Kidney epithelial cell (primary cell): ENCODE measurements around the gene MT1A. TPM values are rescaled to one million over a fixed set of nuclear protein-coding genes. Genes with fewer than 3 reads are reported as not detected.

ENCODE experiments used
- DNase-seq: peaks from one replicate; pipeline ENCODE4 v3.0.0-alpha.2; 2010; ENCODE audit warnings: low read depth
- H3K27me3 ChIP-seq: 2 replicates; pipeline ENCODE4 v1.6.0; 2011; ENCODE audit warnings: low read length; ENCODE audit not compliant: control insufficient read depth, insufficient read depth
- H3K36me3 ChIP-seq: 2 replicates; pipeline ENCODE4 v1.5.1; 2011; ENCODE audit warnings: low read length; ENCODE audit not compliant: control insufficient read depth, insufficient read depth
- H3K4me3 ChIP-seq: 2 replicates; pipeline ENCODE4 v1.5.1; 2011; ENCODE audit warnings: low read depth, mild to moderate bottlenecking, control low read depth, low read length
- total RNA-seq: library from RNA; depleted of rRNA; stranded (reverse); fragments of >200 nt; gene quantifications from 2 replicates; pipeline ENCODE4 v1.2.3, GENCODE V29; 2015
- TF ChIP-seq, protein P1 (sequence below): IDR thresholded peaks from 2 replicates; pipeline ENCODE4 v1.5.1; 2011; ENCODE audit warnings: mild to moderate bottlenecking, moderate library complexity, low read length, control low read depth, inconsistent platforms; ENCODE audit not compliant: insufficient read depth, poor library complexity, severe bottlenecking

The MT1A gene
- total RNA-seq, 1 donor from 2014 or later = not detected

DNA sequence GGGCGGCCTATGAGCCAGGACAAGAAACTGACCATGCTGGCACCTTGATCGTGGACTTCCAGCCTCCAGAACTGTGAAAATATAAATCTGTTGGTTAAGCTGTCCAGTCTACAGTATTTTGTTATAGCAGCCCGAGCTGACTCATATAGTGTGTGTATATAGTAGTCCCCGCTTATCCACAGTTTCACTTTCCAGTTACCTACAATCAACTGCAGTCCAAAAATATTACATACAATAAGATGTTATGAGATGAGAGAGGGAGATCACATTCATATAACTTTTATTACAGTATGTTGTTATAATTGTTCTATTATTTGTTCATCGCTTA, 44.2 kb upstream of the MT1A start:
- Histone ChIP-seq H3K27me3 (peaks cover 18% of the 10 kb centered on the region), H3K36me3 (no peaks in the 10 kb centered on the region), H3K4me3 (no peak overlapping the region)
- no peak for DNase-seq
- TF ChIP-seq, protein P1, sequence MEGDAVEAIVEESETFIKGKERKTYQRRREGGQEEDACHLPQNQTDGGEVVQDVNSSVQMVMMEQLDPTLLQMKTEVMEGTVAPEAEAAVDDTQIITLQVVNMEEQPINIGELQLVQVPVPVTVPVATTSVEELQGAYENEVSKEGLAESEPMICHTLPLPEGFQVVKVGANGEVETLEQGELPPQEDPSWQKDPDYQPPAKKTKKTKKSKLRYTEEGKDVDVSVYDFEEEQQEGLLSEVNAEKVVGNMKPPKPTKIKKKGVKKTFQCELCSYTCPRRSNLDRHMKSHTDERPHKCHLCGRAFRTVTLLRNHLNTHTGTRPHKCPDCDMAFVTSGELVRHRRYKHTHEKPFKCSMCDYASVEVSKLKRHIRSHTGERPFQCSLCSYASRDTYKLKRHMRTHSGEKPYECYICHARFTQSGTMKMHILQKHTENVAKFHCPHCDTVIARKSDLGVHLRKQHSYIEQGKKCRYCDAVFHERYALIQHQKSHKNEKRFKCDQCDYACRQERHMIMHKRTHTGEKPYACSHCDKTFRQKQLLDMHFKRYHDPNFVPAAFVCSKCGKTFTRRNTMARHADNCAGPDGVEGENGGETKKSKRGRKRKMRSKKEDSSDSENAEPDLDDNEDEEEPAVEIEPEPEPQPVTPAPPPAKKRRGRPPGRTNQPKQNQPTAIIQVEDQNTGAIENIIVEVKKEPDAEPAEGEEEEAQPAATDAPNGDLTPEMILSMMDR = no peak

DNA sequence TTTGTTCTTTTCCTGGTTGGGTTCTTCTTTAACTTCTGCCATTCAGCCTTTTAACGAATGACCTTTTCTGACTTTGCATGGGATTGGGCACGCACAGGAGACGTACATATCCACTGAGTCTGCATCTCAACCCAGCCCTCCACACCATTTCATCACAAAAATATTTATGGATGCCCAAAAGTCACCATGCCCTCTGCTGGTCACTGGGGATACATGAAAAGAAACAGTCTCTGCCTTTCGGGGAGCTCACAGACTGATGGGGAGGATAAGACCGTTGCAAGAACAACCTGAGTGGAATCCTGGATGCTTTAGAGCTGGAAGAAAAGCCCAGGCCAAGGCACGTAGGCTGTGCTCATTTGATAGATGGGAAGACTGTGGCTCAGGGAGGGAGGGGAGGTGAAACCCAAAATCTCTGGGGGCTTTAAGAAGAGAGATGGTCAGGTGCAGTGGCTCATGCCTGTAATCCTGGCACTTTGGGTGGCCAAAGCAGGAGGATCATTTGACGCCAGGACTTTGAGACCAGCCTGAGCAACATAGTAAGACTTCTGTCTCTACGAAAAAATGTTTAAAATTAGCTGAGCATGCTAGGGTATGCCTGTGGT, 38.0 kb upstream of the MT1A start:
- no peak for DNase-seq

DNA sequence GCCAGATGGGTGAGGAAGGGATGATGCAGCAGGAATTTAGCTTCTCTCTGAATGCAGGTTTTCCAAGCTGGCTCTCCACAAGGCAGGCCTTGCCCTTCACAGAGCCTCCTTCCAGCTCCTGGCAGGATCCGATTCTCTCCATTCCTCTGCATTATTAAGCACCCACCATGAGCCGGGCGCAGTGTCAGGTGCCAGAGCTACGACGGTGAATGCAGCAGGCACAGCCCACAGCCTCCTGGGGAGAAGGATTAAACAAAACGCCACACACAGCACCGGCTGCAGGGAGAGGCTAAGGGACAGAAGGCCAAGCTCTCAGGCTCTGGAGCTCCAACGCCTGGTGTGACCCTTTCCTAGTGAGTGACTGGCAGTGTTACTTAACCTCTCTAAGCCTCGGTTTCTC, 37.1 kb upstream of the MT1A start:
- Histone ChIP-seq H3K27me3 (no peaks in the 10 kb centered on the region), H3K36me3 (no peaks in the 10 kb centered on the region), H3K4me3 (no peak overlapping the region)
- TF ChIP-seq, protein P1 = no peak
- DNase-seq = no peak

More for the DNA sequence above, 38.0 kb upstream of the MT1A start:
- TF ChIP-seq, protein P1 = peak; percentile 68
- H3K36me3 ChIP-seq = no peaks in the 10 kb centered on the region
- no peaks in the 10 kb centered on the region for H3K27me3 ChIP-seq
- H3K4me3 ChIP-seq = no peak overlapping the region

DNA sequence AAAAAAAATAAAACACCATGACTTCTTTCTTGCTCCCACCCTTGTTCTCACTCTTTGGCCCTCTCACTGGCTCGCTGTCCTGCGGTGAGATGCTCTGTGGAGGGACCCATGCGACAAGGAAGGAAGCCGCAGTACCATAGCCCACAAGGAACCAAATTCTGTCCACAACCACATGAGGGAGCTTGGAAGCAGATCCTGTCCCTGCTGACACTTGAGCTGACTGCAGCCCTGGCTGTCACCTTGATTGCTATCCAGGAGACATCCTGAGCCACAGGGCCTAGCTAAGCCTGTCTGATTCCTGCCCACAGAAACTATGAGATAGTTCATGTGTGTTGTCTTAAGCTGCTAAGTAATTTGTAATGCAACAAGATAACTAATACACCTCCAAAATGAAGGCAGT, 34.9 kb upstream of the MT1A start:
- H3K27me3 ChIP-seq = no peaks in the 10 kb centered on the region
- H3K36me3 ChIP-seq = no peaks in the 10 kb centered on the region
- H3K4me3 ChIP-seq = no peak overlapping the region
- TF ChIP-seq, protein P1 = peak; percentile 41
- no peak for DNase-seq

DNA sequence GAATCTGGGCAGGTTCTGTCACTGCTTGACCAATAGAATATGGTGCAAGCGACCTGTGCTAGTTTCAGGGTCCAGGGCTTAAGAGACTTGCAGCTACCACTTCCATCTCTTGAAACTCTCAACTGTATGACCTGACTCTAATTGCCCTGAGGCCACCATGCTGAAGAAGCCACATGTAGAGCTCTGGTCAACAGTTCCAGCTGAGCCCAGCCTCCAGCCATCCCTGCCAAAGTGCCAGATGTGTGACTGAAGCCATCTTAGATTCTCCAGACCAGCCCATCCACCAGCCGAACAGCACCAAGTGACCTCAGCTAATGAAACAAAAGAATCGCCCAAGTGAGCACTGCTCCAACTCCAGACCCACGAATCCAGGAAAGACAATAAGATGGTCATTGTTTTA, 33.5 kb upstream of the MT1A start:
- no peak for DNase-seq
- TF ChIP-seq, protein P1 = no peak
- no peaks in the 10 kb centered on the region for H3K27me3 ChIP-seq

DNA sequence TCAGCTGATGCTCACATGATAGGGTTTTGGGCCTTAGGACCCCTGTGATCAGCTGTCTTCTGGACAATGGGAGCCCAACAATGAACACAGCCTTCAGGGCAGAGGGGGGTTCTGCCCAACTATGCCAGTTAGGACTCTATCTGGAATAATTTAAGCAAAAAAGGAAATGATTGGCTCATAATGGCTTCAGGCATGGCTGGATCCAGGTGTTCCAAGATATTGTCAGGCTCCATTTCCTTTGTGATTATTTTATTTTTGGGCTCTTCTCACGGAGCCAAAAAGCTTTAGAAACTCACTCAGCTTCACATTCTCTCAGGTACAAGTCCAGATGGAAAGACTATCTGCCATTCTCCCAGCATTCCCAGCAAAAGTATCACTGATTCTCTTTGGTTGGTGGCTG, 33.0 kb upstream of the MT1A start:
- TF ChIP-seq, protein P1 = no peak
- H3K4me3 ChIP-seq = no peak overlapping the region
- DNase-seq = no peak

More for the DNA sequence above, 33.5 kb upstream of the MT1A start:
- Histone ChIP-seq H3K36me3 (no peaks in the 10 kb centered on the region), H3K4me3 (no peak overlapping the region)

More for the DNA sequence above, 33.0 kb upstream of the MT1A start:
- H3K36me3 ChIP-seq = no peaks in the 10 kb centered on the region
- H3K27me3 ChIP-seq = no peaks in the 10 kb centered on the region
